ENCODE data around the gene AXIN1.

The AXIN1 gene

DNA sequence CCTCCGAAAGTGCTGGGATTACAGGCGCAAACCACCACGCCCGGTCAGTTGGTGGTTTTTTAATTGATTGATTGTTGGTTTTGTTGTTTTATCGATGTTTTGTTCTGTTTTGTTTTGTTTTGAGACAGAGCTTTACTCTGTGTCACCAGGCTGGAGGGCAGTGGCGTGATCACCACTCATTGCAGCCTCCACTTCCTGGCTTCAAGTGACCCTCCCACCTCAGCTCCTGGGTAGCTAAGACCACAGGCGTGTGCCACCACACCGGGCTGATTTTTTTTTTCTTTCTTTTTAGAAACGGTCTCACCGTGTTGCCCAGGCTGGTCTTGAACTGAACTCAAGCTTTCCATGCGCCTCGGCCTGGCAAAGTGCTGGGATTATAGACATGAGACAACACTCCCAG is 105.5 kb downstream of the AXIN1 start:
- no peak for DNase-seq (ENCODE audit: low read depth, low spot score)

DNA sequence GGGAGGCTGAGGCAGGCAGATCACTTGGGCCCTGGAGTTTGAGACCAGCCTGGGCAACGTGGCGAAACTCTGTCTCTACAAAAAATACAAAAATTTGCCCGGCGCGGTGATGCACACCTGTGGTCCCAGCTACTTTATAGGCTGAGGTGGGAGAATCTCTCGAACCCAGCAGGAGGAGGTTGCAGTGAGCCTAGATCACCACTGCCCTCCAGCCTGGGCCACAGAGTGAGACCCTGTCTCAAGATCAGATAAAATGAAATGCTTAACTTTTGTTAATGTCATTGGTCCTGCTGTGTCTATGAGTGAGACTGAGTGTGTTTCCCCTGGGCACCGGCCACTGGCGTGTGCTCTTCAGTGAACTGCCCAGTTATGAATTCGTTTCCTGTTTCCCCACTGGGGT is 107.4 kb downstream of the AXIN1 start:
- no peak for DNase-seq (ENCODE audit: low read depth, low spot score)

DNA sequence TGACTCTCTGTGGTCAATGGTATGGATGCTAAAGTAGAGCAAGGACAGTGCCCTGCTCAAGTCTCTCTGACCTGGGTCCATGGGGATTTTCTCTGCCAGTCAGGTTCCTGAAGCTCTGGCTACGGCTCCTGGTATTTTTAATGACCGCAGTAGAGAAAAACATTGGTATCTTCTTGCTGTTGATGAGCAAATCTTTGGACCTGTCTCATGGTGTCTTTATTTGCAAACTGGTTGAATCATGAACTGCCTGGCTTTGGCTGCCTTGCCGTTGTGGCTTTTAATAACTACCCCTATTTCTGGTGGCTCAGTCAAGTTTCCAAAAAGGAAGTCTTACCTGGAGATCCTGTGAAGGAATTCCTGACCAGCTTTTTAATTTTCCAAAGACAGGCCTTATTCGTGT is 109.2 kb downstream of the AXIN1 start:
- DNase-seq (ENCODE audit: low read depth, low spot score), result no peak

DNA sequence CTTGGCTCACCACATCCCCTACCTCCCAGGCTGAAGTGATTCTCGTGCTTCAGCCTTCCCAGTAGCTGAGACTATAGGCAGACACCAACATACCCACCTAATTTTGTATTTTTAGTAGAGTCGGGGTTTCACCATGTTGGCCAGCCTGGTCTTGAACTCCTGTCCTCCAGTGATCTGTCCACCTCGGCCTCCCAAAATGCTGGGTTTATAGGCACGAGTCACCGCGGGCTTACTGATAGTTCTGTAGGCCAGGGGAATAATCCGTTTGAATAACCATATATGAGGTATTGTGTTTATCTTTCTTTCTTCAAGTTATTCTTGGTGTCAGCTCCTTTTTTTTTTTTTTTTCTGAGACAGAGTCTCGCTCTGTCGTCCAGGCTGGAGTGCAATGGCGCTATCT is 110.2 kb downstream of the AXIN1 start:
- DNase-seq (ENCODE audit: low read depth, low spot score), result no peak

DNA sequence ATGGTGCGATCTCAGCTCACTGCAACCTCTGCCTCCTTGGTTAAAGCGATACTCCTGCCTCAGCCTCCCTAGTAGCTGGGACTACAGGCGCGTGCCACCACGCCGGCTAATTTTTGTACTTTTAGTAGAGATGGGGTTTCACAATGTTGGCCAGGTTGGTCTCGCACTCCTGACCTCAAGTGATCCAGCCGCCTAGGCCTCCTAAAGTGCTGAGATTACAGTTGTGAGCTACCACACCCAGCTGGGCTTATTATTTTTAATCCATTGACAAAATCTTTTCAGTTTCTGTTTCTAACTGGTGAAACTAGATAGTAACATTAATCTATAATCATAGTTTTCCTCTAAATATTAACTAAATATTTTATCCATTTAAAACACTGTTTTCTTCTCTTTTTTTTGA is 112.0 kb downstream of the AXIN1 start:
- DNase-seq (ENCODE audit: low read depth, low spot score), result no peak

DNA sequence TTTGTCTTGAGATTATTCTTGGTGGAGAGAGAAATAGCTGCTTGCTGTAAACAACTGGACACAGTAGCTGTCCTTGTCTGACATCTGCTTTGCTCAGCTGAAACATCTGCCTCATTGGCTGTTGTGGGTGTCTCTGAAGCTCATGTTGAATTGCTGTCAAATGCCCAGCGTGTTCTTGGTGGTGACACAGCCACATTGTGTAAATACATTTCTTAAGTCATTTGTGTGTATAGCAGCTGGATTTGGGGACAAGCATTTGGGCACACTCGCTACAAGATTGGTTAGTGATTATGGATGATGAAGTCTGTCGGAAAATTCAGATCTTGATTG is 112.6 kb downstream of the AXIN1 start:
- no peak for DNase-seq (ENCODE audit: low read depth, low spot score)
